Esophagus squamous epithelium (tissue), 5 donors: ENCODE data around the gene PCGF6. TPM values are rescaled to one million over a fixed set of nuclear protein-coding genes. Genes with fewer than 3 reads are reported as not detected.

Source experiments
- DNase-seq: peaks from one replicate; lab custom pipeline; 2025; lab: John Stamatoyannopoulos, UW
- H3K27ac ChIP-seq, 4 donors: fragments of 200-600 bp; sonication (generic); one replicate each; pipeline ENCODE4 v1.5.1; 2016 to 2019; ENCODE audit warnings: mild to moderate bottlenecking in 1 of 4
- H3K27me3 ChIP-seq, 4 donors: fragments of 200-600 bp; sonication (generic); 1 replicate in 3 of 4; 2 replicates in 1 of 4; pipeline versions ENCODE4 v1.5.1 to v1.6.0; 2017 to 2021; ENCODE audit warnings: antibody characterized with exemption in 1 of 4
- H3K36me3 ChIP-seq, 3 donors: fragments of 200-600 bp; sonication (generic); one replicate each; pipeline ENCODE4 v1.5.1; 2016 to 2019
- H3K4me1 ChIP-seq, 3 donors: fragments of 200-600 bp; sonication (generic); one replicate each; pipeline ENCODE4 v1.5.1; 2017 to 2019
- H3K4me3 ChIP-seq, 4 donors: fragments of 200-600 bp; sonication (generic); 1 replicate in 3 of 4; 2 replicates in 1 of 4; pipeline ENCODE4 v1.5.1; 2016 to 2019; ENCODE audit warnings: mild to moderate bottlenecking in 2 of 4, moderate library complexity in 1 of 4
- H3K9me3 ChIP-seq, 3 donors: fragments of 200-600 bp; sonication (generic); one replicate each; pipeline ENCODE4 v1.5.1; 2016 to 2019
- CTCF ChIP-seq, 6 experiments: fragments of 450-650 bp in 4 of 6; fragments of 200-600 bp in 2 of 6; sonication (generic) in 2 of 6; IDR thresholded peaks; one replicate each; pipeline ENCODE4 v1.5.1; 2016 to 2019; ENCODE audit warnings: antibody characterized with exemption in 6 of 6, mild to moderate bottlenecking in 4 of 6, moderate library complexity in 4 of 6
- POLR2A ChIP-seq, 4 donors: fragments of 450-650 bp; IDR thresholded peaks; one replicate each; pipeline ENCODE4 v1.6.1; 2017; ENCODE audit warnings: antibody characterized with exemption in 4 of 4, mild to moderate bottlenecking in 4 of 4, moderate library complexity in 3 of 4
- WGBS, 2 donors: methylation state at CpG; one replicate each; pipeline ENCODE4 v1.1.5; 2018; 5-methylcytosine and 5-hydroxymethylcytosine counted together
- intact Hi-C: fragments of 100-400 bp; cut with DNase I; formaldehyde crosslinking; loops from one replicate; pipeline ENCODE4 v1.15.0; 2022
- total RNA-seq, 4 donors: library from RNA; depleted of rRNA; stranded (reverse); fragments of >200 nt; gene quantifications; one replicate each; pipeline ENCODE4 v1.1.0, GENCODE V29; 2016
- donor health status: DM: yes; HTN: yes; CAD: no.

Gene PCGF6
- total RNA-seq, 4 donors from 2014 or later, result 3.3 to 11.3 (median 7.8) TPM

GRCh38 chr10:103327906-103328305 is 23.0 kb downstream of the PCGF6 start:
- 81 to 84% methylated on average over 7 of the region's 7 CpGs for WGBS, 2 donors
- Histone ChIP-seq H3K27ac (no peak overlapping the region), H3K9me3 (no peaks in the 10 kb centered on the region), H3K4me1 (no peaks in the 10 kb centered on the region), H3K36me3 (peaks cover 0 to 99% (median 15%) of the 10 kb centered on the region in 3 donors), H3K27me3 (no peaks in the 10 kb centered on the region), H3K4me3 (no peak overlapping the region)
- TF ChIP-seq CTCF (IDR thresholded peaks at IDR 0.05), result no peak
- no peak for TF ChIP-seq POLR2A (IDR thresholded peaks at IDR 0.05)
- no peak for DNase-seq
- intact Hi-C loops, result no loop called here

- TF ChIP-seq POLR2A (IDR thresholded peaks at IDR 0.05) (no peak), CTCF (IDR thresholded peaks at IDR 0.05) (no peak)
- peaks cover 0 to 94% (median 0%) of the 10 kb centered on the region in 3 donors for H3K36me3 ChIP-seq
These were observed 34.9 kb downstream of the PCGF6 start for GRCh38 chr10:103316087-103316486.

GRCh38 chr10:103310197-103310596 is 40.7 kb downstream of the PCGF6 start:
- H3K36me3 ChIP-seq, result peaks cover 0 to 97% (median 0%) of the 10 kb centered on the region in 3 donors
- no peak for DNase-seq
- 80% methylated on average over 1 of the region's 1 CpG; no CpG with 5 or more reads in 1 of the 2 donors for whole genome bisulfite sequencing, 2 donors
- H3K27me3 ChIP-seq, result no peaks in the 10 kb centered on the region
- intact Hi-C loops, result no loop called here
- no peak overlapping the region for H3K27ac ChIP-seq
- H3K4me1 ChIP-seq, result no peaks in the 10 kb centered on the region
- no peak overlapping the region for H3K4me3 ChIP-seq
- H3K9me3 ChIP-seq, result no peaks in the 10 kb centered on the region
- TF ChIP-seq POLR2A (IDR thresholded peaks at IDR 0.05), result no peak

More at GRCh38 chr10:103316087-103316486, 34.9 kb downstream of the PCGF6 start:
- no peak overlapping the region for H3K27ac ChIP-seq
- DNase-seq, result no peak
- no peak overlapping the region for H3K4me3 ChIP-seq
- no peaks in the 10 kb centered on the region for H3K27me3 ChIP-seq
- intact Hi-C loops, result no loop called here
- no peaks in the 10 kb centered on the region for H3K4me1 ChIP-seq
- no peaks in the 10 kb centered on the region for H3K9me3 ChIP-seq

GRCh38 chr10:103307594-103307993 is 43.3 kb downstream of the PCGF6 start:
- 63 to 67% methylated on average over 5 of the region's 5 CpGs for WGBS, 2 donors
- H3K9me3 ChIP-seq, result no peaks in the 10 kb centered on the region
- no peak for DNase-seq
- H3K4me1 ChIP-seq, result no peaks in the 10 kb centered on the region
- intact Hi-C loops, result no loop called here
- H3K4me3 ChIP-seq, result no peak overlapping the region
- H3K36me3 ChIP-seq, result peaks cover 0 to 92% (median 0%) of the 10 kb centered on the region in 3 donors
- no peak for TF ChIP-seq CTCF (IDR thresholded peaks at IDR 0.05)
- TF ChIP-seq POLR2A (IDR thresholded peaks at IDR 0.05), result no peak
- no peaks in the 10 kb centered on the region for H3K27me3 ChIP-seq
- H3K27ac ChIP-seq, result no peak overlapping the region

- no peaks in the 10 kb centered on the region for H3K4me1 ChIP-seq
- WGBS, 2 donors, result 62 to 68% methylated on average over 2 of the region's 2 CpGs
- no peaks in the 10 kb centered on the region for H3K36me3 ChIP-seq
- H3K27me3 ChIP-seq, result peaks cover 0 to 12% (median 0%) of the 10 kb centered on the region in 4 donors
- no peak overlapping the region for H3K4me3 ChIP-seq
- no peaks in the 10 kb centered on the region for H3K9me3 ChIP-seq
- intact Hi-C loops, result no loop called here
- TF ChIP-seq POLR2A (IDR thresholded peaks at IDR 0.05), result no peak
- no peak for TF ChIP-seq CTCF (IDR thresholded peaks at IDR 0.05)
- DNase-seq, result no peak
- no peak overlapping the region for H3K27ac ChIP-seq
These were observed 55.4 kb downstream of the PCGF6 start for GRCh38 chr10:103295374-103296015.
